ENCODE data around the gene TRPC1. TPM values are rescaled to one million over a fixed set of nuclear protein-coding genes. Genes with fewer than 3 reads are reported as not detected.

TRPC1 gene
- polyA plus RNA-seq, 2 donors = 1.1 to 2.5 TPM

- WGBS, 2 donors = 93 to 96% methylated on average over 6 of the region's 6 CpGs
- no peak overlapping the region for H3K27ac ChIP-seq (ENCODE audit: low read depth in 2 of 2, low read length in 1 of 2)
Measured at GRCh38 chr3:142815803-142816202, 92.0 kb downstream of the TRPC1 start.

DNA sequence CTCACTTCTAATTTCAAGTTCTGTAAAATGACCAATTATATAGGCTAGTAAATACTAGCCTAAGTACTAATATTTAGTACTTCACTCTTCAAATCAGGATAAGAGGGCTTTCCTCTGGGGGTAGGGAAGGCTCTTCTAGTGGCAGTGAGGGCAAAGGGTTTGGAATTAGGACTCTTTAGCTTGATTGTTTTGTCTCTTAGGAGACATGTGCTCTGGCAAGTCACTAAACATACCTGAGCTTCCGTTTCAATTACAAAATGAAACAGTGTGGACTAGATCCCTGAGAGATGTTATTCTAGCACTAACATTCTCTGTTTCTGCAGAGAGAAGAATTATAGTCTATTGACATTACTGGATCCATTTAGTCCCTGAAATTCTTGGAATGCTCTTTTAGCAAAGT lies 93.5 kb downstream of the TRPC1 start:
- H3K27ac ChIP-seq (ENCODE audit: low read depth in 2 of 2, low read length in 1 of 2) = no peak overlapping the region
- no peaks in the 10 kb centered on the region for H3K9me3 ChIP-seq (ENCODE audit: control insufficient read depth in 2 of 2, insufficient read depth in 1 of 2, low read depth in 1 of 2, low read length in 1 of 2)
- H3K4me1 ChIP-seq (ENCODE audit: control insufficient read depth in 2 of 2, insufficient read depth in 2 of 2, low read length in 1 of 2) = no peaks in the 10 kb centered on the region
- H3K4me3 ChIP-seq (ENCODE audit: low read depth in 1 of 2, low read length in 2 of 2) = no peak overlapping the region
- no peaks in the 10 kb centered on the region for H3K36me3 ChIP-seq (ENCODE audit: control insufficient read depth in 2 of 2, insufficient read depth in 2 of 2, low read length in 1 of 2)
- no peaks in the 10 kb centered on the region for H3K27me3 ChIP-seq (ENCODE audit: control insufficient read depth in 1 of 2, insufficient read depth in 2 of 2, low read length in 2 of 2)
- 49 to 50% methylated on average over 1 of the region's 1 CpG for WGBS, 2 donors

More at GRCh38 chr3:142815803-142816202, 92.0 kb downstream of the TRPC1 start:
- Histone ChIP-seq H3K4me1 (ENCODE audit: control insufficient read depth in 2 of 2, insufficient read depth in 2 of 2, low read length in 1 of 2) (no peaks in the 10 kb centered on the region), H3K27me3 (ENCODE audit: control insufficient read depth in 1 of 2, insufficient read depth in 2 of 2, low read length in 2 of 2) (no peaks in the 10 kb centered on the region), H3K4me3 (ENCODE audit: low read depth in 1 of 2, low read length in 2 of 2) (no peak overlapping the region), H3K36me3 (ENCODE audit: control insufficient read depth in 2 of 2, insufficient read depth in 2 of 2, low read length in 1 of 2) (no peaks in the 10 kb centered on the region), H3K9me3 (ENCODE audit: control insufficient read depth in 2 of 2, insufficient read depth in 1 of 2, low read depth in 1 of 2, low read length in 1 of 2) (no peaks in the 10 kb centered on the region)

GRCh38 chr3:142817897-142818296 lies 94.1 kb downstream of the TRPC1 start:
- Histone ChIP-seq H3K27ac (ENCODE audit: low read depth in 2 of 2, low read length in 1 of 2) (no peak overlapping the region), H3K9me3 (ENCODE audit: control insufficient read depth in 2 of 2, insufficient read depth in 1 of 2, low read depth in 1 of 2, low read length in 1 of 2) (no peaks in the 10 kb centered on the region), H3K4me1 (ENCODE audit: control insufficient read depth in 2 of 2, insufficient read depth in 2 of 2, low read length in 1 of 2) (no peaks in the 10 kb centered on the region), H3K27me3 (ENCODE audit: control insufficient read depth in 1 of 2, insufficient read depth in 2 of 2, low read length in 2 of 2) (no peaks in the 10 kb centered on the region), H3K36me3 (ENCODE audit: control insufficient read depth in 2 of 2, insufficient read depth in 2 of 2, low read length in 1 of 2) (no peaks in the 10 kb centered on the region), H3K4me3 (ENCODE audit: low read depth in 1 of 2, low read length in 2 of 2) (no peak overlapping the region)
- WGBS, 2 donors = 76 to 81% methylated on average over 7 of the region's 7 CpGs

GRCh38 chr3:142818651-142819050 lies 94.8 kb downstream of the TRPC1 start:
- no peaks in the 10 kb centered on the region for H3K27me3 ChIP-seq (ENCODE audit: control insufficient read depth in 1 of 2, insufficient read depth in 2 of 2, low read length in 2 of 2)

GRCh38 chr3:142819179-142819578 lies 95.3 kb downstream of the TRPC1 start:
- H3K27me3 ChIP-seq (ENCODE audit: control insufficient read depth in 1 of 2, insufficient read depth in 2 of 2, low read length in 2 of 2) = no peaks in the 10 kb centered on the region
- no peaks in the 10 kb centered on the region for H3K4me1 ChIP-seq (ENCODE audit: control insufficient read depth in 2 of 2, insufficient read depth in 2 of 2, low read length in 1 of 2)
- no peak overlapping the region for H3K4me3 ChIP-seq (ENCODE audit: low read depth in 1 of 2, low read length in 2 of 2)
- no peak overlapping the region for H3K27ac ChIP-seq (ENCODE audit: low read depth in 2 of 2, low read length in 1 of 2)
- H3K36me3 ChIP-seq (ENCODE audit: control insufficient read depth in 2 of 2, insufficient read depth in 2 of 2, low read length in 1 of 2) = no peaks in the 10 kb centered on the region
- no peaks in the 10 kb centered on the region for H3K9me3 ChIP-seq (ENCODE audit: control insufficient read depth in 2 of 2, insufficient read depth in 1 of 2, low read depth in 1 of 2, low read length in 1 of 2)

More at GRCh38 chr3:142818651-142819050, 94.8 kb downstream of the TRPC1 start:
- no peaks in the 10 kb centered on the region for H3K36me3 ChIP-seq (ENCODE audit: control insufficient read depth in 2 of 2, insufficient read depth in 2 of 2, low read length in 1 of 2)
- H3K4me3 ChIP-seq (ENCODE audit: low read depth in 1 of 2, low read length in 2 of 2) = no peak overlapping the region
- no peak overlapping the region for H3K27ac ChIP-seq (ENCODE audit: low read depth in 2 of 2, low read length in 1 of 2)
- H3K4me1 ChIP-seq (ENCODE audit: control insufficient read depth in 2 of 2, insufficient read depth in 2 of 2, low read length in 1 of 2) = no peaks in the 10 kb centered on the region
- 91 to 94% methylated on average over 9 of the region's 9 CpGs for WGBS, 2 donors
- no peaks in the 10 kb centered on the region for H3K9me3 ChIP-seq (ENCODE audit: control insufficient read depth in 2 of 2, insufficient read depth in 1 of 2, low read depth in 1 of 2, low read length in 1 of 2)

- Histone ChIP-seq H3K4me3 (ENCODE audit: low read depth in 1 of 2, low read length in 2 of 2) (no peak overlapping the region), H3K27me3 (ENCODE audit: control insufficient read depth in 1 of 2, insufficient read depth in 2 of 2, low read length in 2 of 2) (no peaks in the 10 kb centered on the region), H3K9me3 (ENCODE audit: control insufficient read depth in 2 of 2, insufficient read depth in 1 of 2, low read depth in 1 of 2, low read length in 1 of 2) (no peaks in the 10 kb centered on the region), H3K27ac (ENCODE audit: low read depth in 2 of 2, low read length in 1 of 2) (no peak overlapping the region), H3K4me1 (ENCODE audit: control insufficient read depth in 2 of 2, insufficient read depth in 2 of 2, low read length in 1 of 2) (no peaks in the 10 kb centered on the region), H3K36me3 (ENCODE audit: control insufficient read depth in 2 of 2, insufficient read depth in 2 of 2, low read length in 1 of 2) (no peaks in the 10 kb centered on the region)
- 23 to 28% methylated on average over 9 of the region's 9 CpGs for WGBS, 2 donors
Measured at GRCh38 chr3:142828703-142829305, 105.0 kb downstream of the TRPC1 start.

- Histone ChIP-seq H3K36me3 (ENCODE audit: control insufficient read depth in 2 of 2, insufficient read depth in 2 of 2, low read length in 1 of 2) (no peaks in the 10 kb centered on the region), H3K4me1 (ENCODE audit: control insufficient read depth in 2 of 2, insufficient read depth in 2 of 2, low read length in 1 of 2) (no peaks in the 10 kb centered on the region), H3K27ac (ENCODE audit: low read depth in 2 of 2, low read length in 1 of 2) (no peak overlapping the region), H3K4me3 (ENCODE audit: low read depth in 1 of 2, low read length in 2 of 2) (no peak overlapping the region), H3K27me3 (ENCODE audit: control insufficient read depth in 1 of 2, insufficient read depth in 2 of 2, low read length in 2 of 2) (no peaks in the 10 kb centered on the region), H3K9me3 (ENCODE audit: control insufficient read depth in 2 of 2, insufficient read depth in 1 of 2, low read depth in 1 of 2, low read length in 1 of 2) (no peaks in the 10 kb centered on the region)
- WGBS, 2 donors = 93 to 94% methylated on average over 1 of the region's 1 CpG
Measured at GRCh38 chr3:142837526-142837925, 113.7 kb downstream of the TRPC1 start.

DNA sequence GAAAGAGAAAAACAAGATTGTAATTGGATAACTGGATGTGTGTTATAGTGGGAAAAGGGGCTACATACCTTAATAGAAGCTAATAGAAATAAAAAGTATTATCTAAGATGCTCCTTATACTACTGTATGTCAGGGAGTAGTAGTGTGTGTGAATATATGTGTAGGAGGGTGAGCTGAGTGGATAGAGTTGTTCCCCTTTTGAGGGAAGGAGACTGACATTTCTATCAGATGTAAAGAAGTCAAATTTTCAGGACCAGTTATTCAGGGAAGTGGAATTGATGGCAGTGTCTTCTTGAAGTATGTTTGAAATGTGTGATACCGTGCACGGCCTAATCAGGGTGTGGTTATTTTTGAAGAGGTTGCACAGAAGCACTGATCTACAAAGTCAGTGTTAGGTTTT lies 116.0 kb downstream of the TRPC1 start:
- no peak overlapping the region for H3K4me3 ChIP-seq (ENCODE audit: low read depth in 1 of 2, low read length in 2 of 2)
- WGBS, 2 donors = 81 to 82% methylated on average over 2 of the region's 2 CpGs
- no peak overlapping the region for H3K27ac ChIP-seq (ENCODE audit: low read depth in 2 of 2, low read length in 1 of 2)
- H3K9me3 ChIP-seq (ENCODE audit: control insufficient read depth in 2 of 2, insufficient read depth in 1 of 2, low read depth in 1 of 2, low read length in 1 of 2) = no peaks in the 10 kb centered on the region
- no peaks in the 10 kb centered on the region for H3K4me1 ChIP-seq (ENCODE audit: control insufficient read depth in 2 of 2, insufficient read depth in 2 of 2, low read length in 1 of 2)
- H3K36me3 ChIP-seq (ENCODE audit: control insufficient read depth in 2 of 2, insufficient read depth in 2 of 2, low read length in 1 of 2) = no peaks in the 10 kb centered on the region
- H3K27me3 ChIP-seq (ENCODE audit: control insufficient read depth in 1 of 2, insufficient read depth in 2 of 2, low read length in 2 of 2) = no peaks in the 10 kb centered on the region

DNA sequence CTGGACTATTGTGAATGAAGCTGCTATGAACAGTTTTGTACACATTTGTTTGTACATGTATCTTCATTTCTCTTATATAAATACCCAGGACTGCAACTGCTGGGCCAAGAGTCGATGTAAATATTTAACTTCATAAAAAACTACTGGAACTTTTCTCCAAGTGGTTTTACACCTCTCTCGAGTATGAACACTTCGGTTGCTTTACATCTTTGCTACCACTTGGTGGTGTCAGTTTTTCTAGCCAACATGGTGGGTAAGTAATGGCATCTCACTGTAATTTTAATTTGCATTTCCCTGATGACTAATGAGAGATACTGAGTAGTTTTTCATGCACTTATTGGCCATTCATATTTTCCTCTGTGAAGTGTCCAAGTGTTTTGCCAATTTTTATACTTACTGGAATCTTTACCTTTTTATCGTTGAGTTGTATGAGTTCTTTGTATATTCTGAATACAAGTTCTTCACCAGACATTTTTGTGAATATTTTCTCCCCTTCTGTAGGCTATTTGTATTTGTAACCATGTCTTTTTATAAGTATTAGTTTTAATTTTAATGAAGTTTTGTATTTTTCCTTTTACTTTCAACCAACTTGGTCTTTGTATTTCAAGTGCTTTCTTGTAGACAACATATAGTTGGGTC lies 120.6 kb downstream of the TRPC1 start:
- 55 to 65% methylated on average over 4 of the region's 4 CpGs for WGBS, 2 donors

More for the DNA sequence above, 120.6 kb downstream of the TRPC1 start:
- H3K27me3 ChIP-seq (ENCODE audit: control insufficient read depth in 1 of 2, insufficient read depth in 2 of 2, low read length in 2 of 2) = no peaks in the 10 kb centered on the region
- no peak overlapping the region for H3K4me3 ChIP-seq (ENCODE audit: low read depth in 1 of 2, low read length in 2 of 2)
- H3K9me3 ChIP-seq (ENCODE audit: control insufficient read depth in 2 of 2, insufficient read depth in 1 of 2, low read depth in 1 of 2, low read length in 1 of 2) = no peaks in the 10 kb centered on the region
- no peaks in the 10 kb centered on the region for H3K4me1 ChIP-seq (ENCODE audit: control insufficient read depth in 2 of 2, insufficient read depth in 2 of 2, low read length in 1 of 2)
- H3K27ac ChIP-seq (ENCODE audit: low read depth in 2 of 2, low read length in 1 of 2) = no peak overlapping the region
- H3K36me3 ChIP-seq (ENCODE audit: control insufficient read depth in 2 of 2, insufficient read depth in 2 of 2, low read length in 1 of 2) = no peaks in the 10 kb centered on the region

Data from esophagus (tissue), 2 donors.